ENCODE results near the gene WNK1.

Gene WNK1

DNA sequence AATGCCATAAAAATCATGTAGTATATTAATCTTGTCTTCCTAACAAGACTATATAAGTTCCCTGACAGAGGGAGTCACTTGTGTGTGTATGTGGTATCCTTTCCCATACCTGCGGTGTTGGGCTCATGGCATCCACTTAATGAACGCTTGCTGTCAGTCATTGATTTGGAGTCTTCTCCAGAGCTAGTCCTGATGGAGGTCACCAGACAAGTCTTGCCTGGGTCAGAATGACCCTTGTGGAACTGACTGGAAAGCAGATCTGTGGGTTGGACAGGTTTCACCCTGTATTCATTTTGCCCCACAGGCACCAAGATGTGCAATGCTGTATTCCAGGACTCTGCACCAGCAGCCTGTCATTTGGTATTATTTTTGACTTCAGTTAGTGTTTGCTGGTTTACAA is 27.3 kb upstream of the WNK1 start:
- H3K9ac ChIP-seq (ENCODE audit: low read length) = no peak overlapping the region
- H3K36me3 ChIP-seq (ENCODE audit: insufficient read depth, low read length) = no peaks in the 10 kb centered on the region
- H3K27ac ChIP-seq (ENCODE audit: low read depth, low read length) = no peak overlapping the region
- H3K27me3 ChIP-seq (ENCODE audit: control insufficient read depth in 1 of 2, insufficient read depth in 2 of 2, low read length in 2 of 2) = no peaks in the 10 kb centered on the region
- no peaks in the 10 kb centered on the region for H3K9me3 ChIP-seq (ENCODE audit: low read length)
- H3K4me1 ChIP-seq (ENCODE audit: insufficient read depth, low read length) = no peaks in the 10 kb centered on the region
- no peak overlapping the region for H3K4me3 ChIP-seq (ENCODE audit: low read depth in 1 of 2, low read length in 2 of 2)

DNA sequence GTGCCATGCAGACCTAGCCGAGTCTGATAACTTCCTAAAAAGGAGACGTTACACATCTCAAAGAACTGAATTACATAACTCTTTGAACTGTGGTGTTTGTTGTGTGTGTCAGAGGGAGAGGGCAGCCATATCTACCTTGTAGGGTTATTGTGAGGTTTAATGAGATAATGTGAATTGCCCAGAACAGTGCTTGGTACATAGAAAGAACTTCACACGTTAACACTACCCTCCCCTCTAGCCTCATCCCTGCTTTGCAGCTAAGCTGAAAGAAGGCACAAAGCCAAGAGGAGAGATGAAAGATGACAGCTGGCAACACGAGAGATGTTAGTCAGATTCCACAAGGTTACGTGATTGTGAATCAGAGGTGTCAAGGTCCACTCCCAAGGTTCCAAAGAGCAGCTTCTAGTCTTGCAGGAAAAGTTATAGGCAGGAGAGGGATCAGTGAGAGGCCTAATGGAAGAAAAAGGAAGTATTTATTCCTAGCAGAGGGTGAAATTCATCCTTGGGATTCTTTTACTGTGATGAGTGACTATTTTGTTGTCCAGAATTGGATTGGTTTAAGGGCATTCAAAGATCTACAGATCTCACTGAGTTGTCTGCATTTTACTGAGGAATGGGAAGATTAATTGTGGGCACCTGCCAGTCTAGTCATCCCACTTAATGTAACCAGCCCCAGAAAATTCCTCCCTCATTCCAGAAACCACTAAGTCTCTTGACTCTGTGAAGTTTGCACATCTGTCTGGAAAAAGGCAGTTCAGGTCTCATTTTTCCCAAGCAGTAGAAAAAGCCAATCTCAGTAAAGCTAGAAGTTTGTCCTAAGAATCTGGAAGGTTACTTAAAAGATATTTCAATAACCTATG is 25.9 kb upstream of the WNK1 start:
- no peak overlapping the region for H3K27ac ChIP-seq (ENCODE audit: low read depth, low read length)
- no peaks in the 10 kb centered on the region for H3K9me3 ChIP-seq (ENCODE audit: low read length)
- no peak overlapping the region for H3K9ac ChIP-seq (ENCODE audit: low read length)
- no peak overlapping the region for H3K4me3 ChIP-seq (ENCODE audit: low read depth in 1 of 2, low read length in 2 of 2)
- H3K4me1 ChIP-seq (ENCODE audit: insufficient read depth, low read length) = no peaks in the 10 kb centered on the region
- no peaks in the 10 kb centered on the region for H3K27me3 ChIP-seq (ENCODE audit: control insufficient read depth in 1 of 2, insufficient read depth in 2 of 2, low read length in 2 of 2)
- H3K36me3 ChIP-seq (ENCODE audit: insufficient read depth, low read length) = no peaks in the 10 kb centered on the region

DNA sequence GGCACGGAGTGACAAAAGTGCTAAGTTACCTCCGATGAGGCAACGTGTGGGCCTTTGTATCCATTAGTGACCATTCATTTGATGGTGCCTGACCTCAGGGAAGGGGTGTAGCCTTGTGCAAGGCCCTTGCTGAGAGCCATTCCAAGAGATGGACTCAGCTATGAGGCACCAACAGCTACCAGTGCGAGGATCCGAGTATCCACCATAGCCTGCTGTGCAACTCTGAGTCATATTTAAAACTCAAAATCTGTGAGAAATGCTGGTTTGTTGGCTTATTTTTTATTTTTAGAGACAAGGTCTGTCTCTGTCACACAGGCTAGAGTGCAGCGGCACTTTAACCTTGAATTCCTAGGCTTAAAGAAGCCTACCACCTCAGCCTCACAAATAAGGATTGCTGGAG is 25.1 kb upstream of the WNK1 start:
- H3K4me1 ChIP-seq (ENCODE audit: insufficient read depth, low read length) = no peaks in the 10 kb centered on the region
- H3K9me3 ChIP-seq (ENCODE audit: low read length) = no peaks in the 10 kb centered on the region
- H3K4me3 ChIP-seq (ENCODE audit: low read depth in 1 of 2, low read length in 2 of 2) = no peak overlapping the region
- no peaks in the 10 kb centered on the region for H3K36me3 ChIP-seq (ENCODE audit: insufficient read depth, low read length)
- H3K27ac ChIP-seq (ENCODE audit: low read depth, low read length) = no peak overlapping the region
- H3K9ac ChIP-seq (ENCODE audit: low read length) = no peak overlapping the region
- H3K27me3 ChIP-seq (ENCODE audit: control insufficient read depth in 1 of 2, insufficient read depth in 2 of 2, low read length in 2 of 2) = no peaks in the 10 kb centered on the region

DNA sequence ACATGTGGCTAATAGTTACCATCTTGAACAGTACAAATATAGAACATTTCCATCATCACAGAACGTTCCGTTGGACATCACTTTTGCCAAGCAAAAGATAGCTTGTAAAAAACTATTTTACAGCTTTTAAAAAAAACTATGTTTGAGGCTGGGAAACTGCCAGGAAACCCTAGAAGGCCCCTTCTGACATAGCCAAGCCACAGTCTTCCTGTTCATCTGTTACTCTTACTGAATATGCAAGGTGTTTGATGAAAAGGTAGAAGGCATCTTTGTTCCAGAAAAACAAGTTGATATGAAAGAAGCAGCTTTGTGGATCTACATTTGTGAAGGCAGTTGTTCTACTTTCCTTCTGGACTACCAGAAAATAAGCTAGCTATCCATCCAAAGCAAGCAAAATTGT is 23.6 kb upstream of the WNK1 start:
- no peaks in the 10 kb centered on the region for H3K27me3 ChIP-seq (ENCODE audit: control insufficient read depth in 1 of 2, insufficient read depth in 2 of 2, low read length in 2 of 2)
- H3K9ac ChIP-seq (ENCODE audit: low read length) = no peak overlapping the region
- no peak overlapping the region for H3K27ac ChIP-seq (ENCODE audit: low read depth, low read length)
- H3K36me3 ChIP-seq (ENCODE audit: insufficient read depth, low read length) = no peaks in the 10 kb centered on the region
- no peak overlapping the region for H3K4me3 ChIP-seq (ENCODE audit: low read depth in 1 of 2, low read length in 2 of 2)
- no peaks in the 10 kb centered on the region for H3K9me3 ChIP-seq (ENCODE audit: low read length)
- H3K4me1 ChIP-seq (ENCODE audit: insufficient read depth, low read length) = no peaks in the 10 kb centered on the region

- no peaks in the 10 kb centered on the region for H3K4me1 ChIP-seq (ENCODE audit: insufficient read depth, low read length)
- H3K4me3 ChIP-seq (ENCODE audit: low read depth in 1 of 2, low read length in 2 of 2) = no peak overlapping the region
- no peaks in the 10 kb centered on the region for H3K27me3 ChIP-seq (ENCODE audit: control insufficient read depth in 1 of 2, insufficient read depth in 2 of 2, low read length in 2 of 2)
- H3K36me3 ChIP-seq (ENCODE audit: insufficient read depth, low read length) = no peaks in the 10 kb centered on the region
- no peak overlapping the region for H3K27ac ChIP-seq (ENCODE audit: low read depth, low read length)
- H3K9ac ChIP-seq (ENCODE audit: low read length) = no peak overlapping the region
- no peaks in the 10 kb centered on the region for H3K9me3 ChIP-seq (ENCODE audit: low read length)
Measured at GRCh38 chr12:729221-729620, 23.2 kb upstream of the WNK1 start.

GRCh38 chr12:730550-730949 is 21.8 kb upstream of the WNK1 start:
- Histone ChIP-seq H3K27me3 (ENCODE audit: control insufficient read depth in 1 of 2, insufficient read depth in 2 of 2, low read length in 2 of 2) (no peaks in the 10 kb centered on the region), H3K4me1 (ENCODE audit: insufficient read depth, low read length) (no peaks in the 10 kb centered on the region), H3K27ac (ENCODE audit: low read depth, low read length) (no peak overlapping the region), H3K9ac (ENCODE audit: low read length) (no peak overlapping the region), H3K4me3 (ENCODE audit: low read depth in 1 of 2, low read length in 2 of 2) (no peak overlapping the region), H3K36me3 (ENCODE audit: insufficient read depth, low read length) (no peaks in the 10 kb centered on the region), H3K9me3 (ENCODE audit: low read length) (no peaks in the 10 kb centered on the region)

GRCh38 chr12:737122-737739 is 15.1 kb upstream of the WNK1 start:
- Histone ChIP-seq H3K9me3 (ENCODE audit: low read length) (no peaks in the 10 kb centered on the region), H3K9ac (ENCODE audit: low read length) (no peak overlapping the region), H3K4me3 (ENCODE audit: low read depth in 1 of 2, low read length in 2 of 2) (no peak overlapping the region), H3K36me3 (ENCODE audit: insufficient read depth, low read length) (no peaks in the 10 kb centered on the region), H3K27me3 (ENCODE audit: control insufficient read depth in 1 of 2, insufficient read depth in 2 of 2, low read length in 2 of 2) (no peaks in the 10 kb centered on the region), H3K27ac (ENCODE audit: low read depth, low read length) (no peak overlapping the region), H3K4me1 (ENCODE audit: insufficient read depth, low read length) (no peaks in the 10 kb centered on the region)

DNA sequence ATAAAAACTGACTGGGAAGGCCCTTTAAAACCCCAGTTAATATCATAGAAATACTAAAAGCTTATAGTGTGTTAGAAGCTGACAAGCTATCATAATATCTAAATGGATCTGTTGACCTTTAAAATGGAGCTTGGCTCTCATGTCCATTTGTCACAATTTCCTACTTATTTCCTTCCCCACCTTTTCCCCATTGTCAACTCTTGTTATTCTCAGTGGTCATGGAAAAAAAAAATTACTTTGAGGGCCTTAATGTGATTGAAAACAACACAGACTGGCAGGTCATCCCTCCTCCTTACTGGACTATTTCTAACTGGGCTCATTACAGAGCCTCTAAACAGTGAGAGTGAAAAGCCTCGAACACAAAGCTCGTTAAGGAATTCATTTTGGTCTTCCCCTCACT is 13.7 kb upstream of the WNK1 start:
- H3K9ac ChIP-seq (ENCODE audit: low read length) = no peak overlapping the region
- no peaks in the 10 kb centered on the region for H3K9me3 ChIP-seq (ENCODE audit: low read length)

DNA sequence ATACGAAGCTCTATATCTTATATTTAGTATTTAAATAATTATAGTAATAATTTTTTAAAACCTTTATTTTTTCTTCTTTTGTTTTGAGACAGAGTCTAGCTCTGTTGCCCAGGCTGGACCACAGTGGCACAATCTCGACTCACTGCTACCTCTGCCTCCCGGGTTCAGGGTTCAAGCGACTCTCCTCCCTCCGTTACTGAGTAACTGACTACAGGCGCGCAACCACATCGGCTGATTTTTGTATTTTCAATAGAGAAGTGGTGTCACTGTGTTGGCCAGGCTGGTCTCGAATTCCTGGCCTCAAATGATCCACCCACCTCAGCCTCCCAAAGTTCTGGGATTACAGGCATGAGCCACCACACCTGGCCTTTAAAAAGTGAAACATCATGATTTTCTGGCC is 13.0 kb upstream of the WNK1 start:
- Histone ChIP-seq H3K9ac (ENCODE audit: low read length) (no peak overlapping the region), H3K27me3 (ENCODE audit: control insufficient read depth in 1 of 2, insufficient read depth in 2 of 2, low read length in 2 of 2) (no peaks in the 10 kb centered on the region), H3K36me3 (ENCODE audit: insufficient read depth, low read length) (no peaks in the 10 kb centered on the region), H3K27ac (ENCODE audit: low read depth, low read length) (no peak overlapping the region), H3K9me3 (ENCODE audit: low read length) (no peaks in the 10 kb centered on the region), H3K4me3 (ENCODE audit: low read depth in 1 of 2, low read length in 2 of 2) (no peak overlapping the region), H3K4me1 (ENCODE audit: insufficient read depth, low read length) (no peaks in the 10 kb centered on the region)

More for the DNA sequence above, 13.7 kb upstream of the WNK1 start:
- Histone ChIP-seq H3K4me3 (ENCODE audit: low read depth in 1 of 2, low read length in 2 of 2) (no peak overlapping the region), H3K27me3 (ENCODE audit: control insufficient read depth in 1 of 2, insufficient read depth in 2 of 2, low read length in 2 of 2) (no peaks in the 10 kb centered on the region), H3K27ac (ENCODE audit: low read depth, low read length) (no peak overlapping the region), H3K36me3 (ENCODE audit: insufficient read depth, low read length) (no peaks in the 10 kb centered on the region), H3K4me1 (ENCODE audit: insufficient read depth, low read length) (no peaks in the 10 kb centered on the region)

DNA sequence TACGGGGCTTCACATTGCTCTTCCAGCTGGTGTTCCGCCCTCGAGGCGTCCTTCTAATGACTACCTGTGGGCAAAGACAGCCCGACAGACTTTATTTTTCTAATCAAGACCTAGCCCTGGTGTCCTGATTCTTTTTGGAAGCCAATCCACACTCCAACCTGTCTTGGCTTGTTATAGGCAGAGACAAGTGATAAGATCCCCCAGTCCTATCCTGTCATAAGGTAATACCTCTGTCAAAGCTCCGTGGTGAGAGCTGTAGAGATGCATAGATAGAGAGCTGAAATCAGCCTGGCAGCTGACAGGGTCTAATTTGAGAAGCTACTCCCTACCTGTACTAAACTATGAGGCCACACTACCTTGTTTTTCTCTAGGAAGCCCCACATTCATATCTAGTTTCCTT is 11.5 kb upstream of the WNK1 start:
- H3K27ac ChIP-seq (ENCODE audit: low read depth, low read length) = no peak overlapping the region
- no peak overlapping the region for H3K9ac ChIP-seq (ENCODE audit: low read length)
- H3K4me3 ChIP-seq (ENCODE audit: low read depth in 1 of 2, low read length in 2 of 2) = no peak overlapping the region
- no peaks in the 10 kb centered on the region for H3K4me1 ChIP-seq (ENCODE audit: insufficient read depth, low read length)
- H3K9me3 ChIP-seq (ENCODE audit: low read length) = no peaks in the 10 kb centered on the region
- H3K36me3 ChIP-seq (ENCODE audit: insufficient read depth, low read length) = no peaks in the 10 kb centered on the region
- H3K27me3 ChIP-seq (ENCODE audit: control insufficient read depth in 1 of 2, insufficient read depth in 2 of 2, low read length in 2 of 2) = no peaks in the 10 kb centered on the region

DNA sequence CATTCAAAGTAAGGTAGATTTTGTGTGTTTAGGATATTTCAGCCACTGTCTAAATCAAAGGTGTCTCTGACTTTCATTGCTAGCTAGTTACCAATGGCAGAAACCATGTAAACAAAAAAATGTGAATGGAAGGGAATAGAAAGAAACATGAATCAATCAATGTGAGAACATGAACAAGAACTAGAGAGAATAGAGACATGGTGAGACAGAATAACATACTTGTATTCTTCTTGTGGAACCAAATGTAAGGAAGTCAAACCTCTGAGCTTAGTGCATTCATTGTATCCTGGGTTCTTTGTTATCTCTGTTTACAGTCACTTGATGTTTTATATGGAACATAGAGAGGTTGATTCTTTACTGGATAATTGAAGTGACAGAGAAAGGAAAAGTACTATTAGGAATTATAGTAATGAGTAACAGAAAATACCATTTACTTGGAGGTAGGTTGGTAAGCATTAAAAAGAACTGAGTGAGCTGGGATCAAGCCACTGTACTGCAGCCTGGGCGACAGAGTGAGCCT is 2.6 kb upstream of the WNK1 start:
- Histone ChIP-seq H3K27ac (ENCODE audit: low read depth, low read length) (no peak overlapping the region), H3K4me1 (ENCODE audit: insufficient read depth, low read length) (peaks cover 13% of the 10 kb centered on the region), H3K4me3 (ENCODE audit: low read depth in 1 of 2, low read length in 2 of 2) (no peak overlapping the region), H3K27me3 (ENCODE audit: control insufficient read depth in 1 of 2, insufficient read depth in 2 of 2, low read length in 2 of 2) (no peaks in the 10 kb centered on the region), H3K9ac (ENCODE audit: low read length) (no peak overlapping the region), H3K9me3 (ENCODE audit: low read length) (no peaks in the 10 kb centered on the region), H3K36me3 (ENCODE audit: insufficient read depth, low read length) (no peaks in the 10 kb centered on the region)
